ENCODE results near the gene TSC22D1. TPM values are rescaled to one million over a fixed set of nuclear protein-coding genes. Genes with fewer than 3 reads are reported as not detected.

Gene TSC22D1
- total and polyA plus RNA-seq, 9 donors = 61.8 to 93.1 (median 76.7) TPM

Other genes with a start within 250 kb of the TSC22D1 start
- gene SERP2, start 202.5 kb downstream of the TSC22D1 start, total RNA-seq = 5.7 TPM
- gene SERP2, start 202.5 kb downstream of the TSC22D1 start, polyA plus RNA-seq (ENCODE audit: insufficient read depth in 1 of 8, insufficient read length in 8 of 8, low replicate concordance in 1 of 8) = 1 to 10 TPM; 4.6 to 6.8 (median 5.4) TPM

Measured in muscle of leg (tissue), 9 donors.